Vagina (tissue), 2 donors: ENCODE results near the gene NT5C3A. TPM values are rescaled to one million over a fixed set of nuclear protein-coding genes. Genes with fewer than 3 reads are reported as not detected.
A peak's percentile ranks its signal among the peaks of the same experiment; 100 is the strongest.

Experiments used
- DNase-seq, 2 donors: peaks; one replicate each; pipeline ENCODE4 v3.0.0-alpha.2; 2017; ENCODE audit errors: extremely low spot score in 2 of 2
- H3K27ac ChIP-seq: fragments of 200-600 bp; sonication (generic); one replicate; pipeline ENCODE4 v1.5.1; 2019
- H3K27me3 ChIP-seq: fragments of 200-600 bp; sonication (generic); one replicate; pipeline ENCODE4 v1.5.1; 2019
- H3K36me3 ChIP-seq, 2 donors: fragments of 200-600 bp; sonication (generic); one replicate each; pipeline ENCODE4 v1.5.1; 2017 to 2019
- H3K4me1 ChIP-seq: fragments of 200-600 bp; sonication (generic); one replicate; pipeline ENCODE4 v1.5.1; 2019
- H3K4me3 ChIP-seq, 2 donors: fragments of 200-600 bp; sonication (generic); 1 replicate in 1 of 2; 2 replicates in 1 of 2; pipeline ENCODE4 v1.5.1; 2016 to 2019
- H3K9me3 ChIP-seq: fragments of 200-600 bp; sonication (generic); one replicate; pipeline ENCODE4 v1.5.1; 2019
- CTCF ChIP-seq, 3 experiments: fragments of 450-650 bp in 2 of 3; fragments of 200-600 bp in 1 of 3; sonication (generic) in 1 of 3; IDR thresholded peaks; one replicate each; pipeline ENCODE4 v1.5.1; 2017 to 2019; ENCODE audit warnings: antibody characterized with exemption in 3 of 3, mild to moderate bottlenecking in 2 of 3, moderate library complexity in 2 of 3
- POLR2A ChIP-seq, 2 donors: fragments of 450-650 bp; IDR thresholded peaks; one replicate each; pipeline ENCODE4 v1.6.1; 2017; ENCODE audit warnings: antibody characterized with exemption in 2 of 2, mild to moderate bottlenecking in 2 of 2, moderate library complexity in 2 of 2
- POLR2AphosphoS5 ChIP-seq, 2 donors: sonication (generic); formaldehyde crosslinking; IDR thresholded peaks; one replicate each; pipeline ENCODE4 v1.9.0; 2017; ENCODE audit warnings: antibody characterized with exemption in 2 of 2, mild to moderate bottlenecking in 2 of 2, low read depth in 1 of 2; ENCODE audit not compliant: insufficient read depth in 1 of 2
- intact Hi-C: fragments of 100-400 bp; cut with DNase I; formaldehyde crosslinking; loops from one replicate; pipeline ENCODE4 v1.15.1; 2023
- total RNA-seq: library from RNA; depleted of rRNA; stranded (reverse); fragments of >200 nt; gene quantifications from one replicate; pipeline ENCODE4 v1.2.3, GENCODE V29; 2016

Gene NT5C3A
- total RNA-seq, 1 donor from 2014 or later = 17.2 TPM

- no peak for DNase-seq
- no peaks in the 10 kb centered on the region for H3K9me3 ChIP-seq
- H3K27ac ChIP-seq = no peak overlapping the region
- no peaks in the 10 kb centered on the region for H3K27me3 ChIP-seq
- peaks cover 41% of the 10 kb centered on the region for H3K4me1 ChIP-seq
- H3K4me3 ChIP-seq = no peak overlapping the region
- H3K36me3 ChIP-seq = no peaks in the 10 kb centered on the region
- intact Hi-C loops = no loop called here
- TF ChIP-seq POLR2A (IDR thresholded peaks at IDR 0.05) (no peak), CTCF (IDR thresholded peaks at IDR 0.05) (no peak), POLR2AphosphoS5 (IDR thresholded peaks at IDR 0.05; ENCODE audit: insufficient read depth in 1 of 2, low read depth in 1 of 2) (no peak)
Measured at GRCh38 chr7:33048704-33049103, 13.9 kb downstream of the NT5C3A start.

- TF ChIP-seq POLR2AphosphoS5 (IDR thresholded peaks at IDR 0.05; ENCODE audit: insufficient read depth in 1 of 2, low read depth in 1 of 2) = no peak
- no peak for TF ChIP-seq POLR2A (IDR thresholded peaks at IDR 0.05)
- TF ChIP-seq CTCF (IDR thresholded peaks at IDR 0.05) = no peak
- Histone ChIP-seq H3K27me3 (no peaks in the 10 kb centered on the region), H3K9me3 (no peaks in the 10 kb centered on the region), H3K4me1 (peaks cover 45% of the 10 kb centered on the region), H3K36me3 (no peaks in the 10 kb centered on the region), H3K27ac (no peak overlapping the region), H3K4me3 (no peak overlapping the region)
- intact Hi-C loops = no loop called here
- no peak for DNase-seq
Measured at GRCh38 chr7:33048257-33048656, 14.3 kb downstream of the NT5C3A start.

GRCh38 chr7:33044986-33045385, 17.6 kb downstream of the NT5C3A start:
- Histone ChIP-seq H3K4me1 (peaks cover 44% of the 10 kb centered on the region), H3K36me3 (no peaks in the 10 kb centered on the region), H3K4me3 (no peak overlapping the region), H3K27ac (no peak overlapping the region), H3K27me3 (no peaks in the 10 kb centered on the region), H3K9me3 (no peaks in the 10 kb centered on the region)
- TF ChIP-seq POLR2A (IDR thresholded peaks at IDR 0.05) (no peak), POLR2AphosphoS5 (IDR thresholded peaks at IDR 0.05; ENCODE audit: insufficient read depth in 1 of 2, low read depth in 1 of 2) (peak in 1 of 2 donors; percentile 25)
- DNase-seq = no peak
- intact Hi-C loops = loop anchor here (5.0 kb wide), 1 partner anchor 723 kb away; no protein-coding TSS in a partner anchor

- Histone ChIP-seq H3K36me3 (no peaks in the 10 kb centered on the region), H3K9me3 (no peaks in the 10 kb centered on the region), H3K4me3 (no peak overlapping the region), H3K27me3 (no peaks in the 10 kb centered on the region), H3K27ac (no peak overlapping the region), H3K4me1 (peaks cover 40% of the 10 kb centered on the region)
- no peak for DNase-seq
- intact Hi-C loops = loop anchor here (5.0 kb wide), 1 partner anchor 722 kb away; no protein-coding TSS in a partner anchor
- no peak for TF ChIP-seq CTCF (IDR thresholded peaks at IDR 0.05)
- TF ChIP-seq POLR2AphosphoS5 (IDR thresholded peaks at IDR 0.05; ENCODE audit: insufficient read depth in 1 of 2, low read depth in 1 of 2) = no peak
- no peak for TF ChIP-seq POLR2A (IDR thresholded peaks at IDR 0.05)
Measured at GRCh38 chr7:33044401-33044718, 18.2 kb downstream of the NT5C3A start.

- H3K4me3 ChIP-seq = no peak overlapping the region
- peaks cover 39% of the 10 kb centered on the region for H3K4me1 ChIP-seq
- intact Hi-C loops = loop anchor here (5.0 kb wide), 1 partner anchor 721 kb away; no protein-coding TSS in a partner anchor
- H3K27me3 ChIP-seq = no peaks in the 10 kb centered on the region
- no peak overlapping the region for H3K27ac ChIP-seq
- DNase-seq = no peak
- no peaks in the 10 kb centered on the region for H3K9me3 ChIP-seq
- H3K36me3 ChIP-seq = no peaks in the 10 kb centered on the region
- TF ChIP-seq POLR2AphosphoS5 (IDR thresholded peaks at IDR 0.05; ENCODE audit: insufficient read depth in 1 of 2, low read depth in 1 of 2) = no peak
- no peak for TF ChIP-seq CTCF (IDR thresholded peaks at IDR 0.05)
- TF ChIP-seq POLR2A (IDR thresholded peaks at IDR 0.05) = no peak
Measured at GRCh38 chr7:33043501-33044400, 18.8 kb downstream of the NT5C3A start.
